Bone marrow (tissue), 2 donors: Measurements from ENCODE around the gene PRICKLE4.
"Not testable (repeated sequence)": the region's sequence is repeated elsewhere in the genome, so short reads cannot be mapped to it uniquely, and the experiment has no call there.

ENCODE experiments used
- DNase-seq, 2 donors: peaks; one replicate each; lab custom pipeline; 2025; lab: John Stamatoyannopoulos, UW

The PRICKLE4 gene

DNA sequence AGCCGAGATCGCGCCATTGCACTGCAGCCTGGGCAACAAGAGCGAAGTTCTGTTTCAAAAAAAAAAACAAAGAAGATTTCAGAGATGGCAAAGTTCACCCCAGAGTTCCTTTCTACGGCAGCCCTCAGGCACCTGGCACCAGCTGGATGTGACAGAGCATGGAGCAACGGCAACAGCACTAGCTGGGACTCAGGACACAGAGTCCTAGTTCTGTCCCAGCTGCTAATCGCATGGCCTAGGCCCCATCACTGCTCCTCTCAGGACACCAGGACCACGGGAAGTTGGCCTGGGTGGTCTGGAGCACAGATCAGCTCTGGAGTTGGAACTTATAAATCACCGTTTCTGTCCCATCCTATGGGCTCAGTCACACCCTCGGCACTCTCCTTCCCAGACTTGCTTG is 34.5 kb upstream of the PRICKLE4 start:
- DNase-seq: no peak

GRCh38 chr6:41747256-41748101 is 33.1 kb upstream of the PRICKLE4 start, which contains the start of gene PGC:
TSS of gene PGC (minus strand) at chr6:41747397. CDS start at chr6:41747334, 63 bp downstream.
- no peak for DNase-seq

- DNase-seq: no peak
Measured at GRCh38 chr6:41748102-41748477, 32.5 kb upstream of the PRICKLE4 start.

GRCh38 chr6:41748542-41748941 is 32.0 kb upstream of the PRICKLE4 start:
- DNase-seq: no peak

DNA sequence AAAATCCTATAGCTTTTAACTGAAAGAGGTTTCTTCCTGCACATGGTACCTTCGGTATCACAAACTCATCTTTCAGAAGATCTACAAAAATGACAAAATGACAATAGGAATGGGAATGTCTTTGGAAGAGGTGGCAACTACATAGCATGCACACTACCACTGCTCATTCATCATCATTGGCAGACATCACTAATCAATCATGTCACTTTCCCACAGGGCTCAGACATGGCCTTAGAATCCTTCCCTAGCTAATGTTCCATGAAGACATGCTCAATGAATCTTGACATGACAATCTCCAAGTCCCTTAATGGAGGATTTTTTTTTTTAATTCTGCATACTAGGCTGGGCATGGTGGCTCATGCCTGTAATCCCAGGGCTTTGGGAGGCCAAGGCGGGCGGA is 30.2 kb upstream of the PRICKLE4 start:
- no peak for DNase-seq

DNA sequence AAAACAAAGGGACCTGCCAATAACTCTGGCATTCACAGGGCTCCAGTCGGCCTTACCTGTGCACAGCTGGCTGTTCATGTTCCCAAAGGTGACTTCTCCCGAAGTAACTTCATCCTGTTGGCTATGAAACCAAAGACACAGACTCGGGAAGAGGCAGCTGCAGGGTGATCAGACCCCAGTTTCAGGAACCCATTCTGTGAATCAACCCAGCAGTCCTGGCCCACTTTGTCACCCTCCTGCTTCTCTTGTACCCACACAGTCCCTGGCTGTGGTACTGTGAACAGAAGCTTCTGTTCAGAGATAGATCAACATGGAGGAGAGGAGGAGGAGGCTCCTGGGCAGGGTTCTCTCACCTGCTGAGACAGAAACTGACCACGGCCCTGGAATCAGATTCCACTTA is 24.7 kb upstream of the PRICKLE4 start:
- DNase-seq: no peak

DNA sequence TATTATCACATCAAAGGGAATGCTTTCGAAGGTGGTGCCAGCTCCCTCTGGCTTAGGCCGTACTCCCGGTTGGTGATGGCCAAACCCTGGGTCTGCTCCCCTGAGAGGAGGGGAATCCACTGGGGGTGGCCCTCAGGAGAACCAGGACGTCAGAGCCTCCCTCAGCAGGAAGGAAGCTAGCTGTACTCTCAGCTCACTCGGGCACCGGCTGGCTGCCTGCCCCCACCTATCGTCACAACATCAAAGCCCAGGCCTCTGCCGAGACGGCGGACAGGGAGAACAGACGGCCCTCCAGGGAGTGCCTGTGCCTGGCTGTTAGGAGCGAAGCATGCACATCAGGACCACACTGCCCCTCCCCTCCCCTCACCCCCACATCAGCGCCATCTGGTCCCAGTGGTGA is 24.2 kb upstream of the PRICKLE4 start:
- DNase-seq: no peak

GRCh38 chr6:41757271-41757670 is 23.3 kb upstream of the PRICKLE4 start:
- no peak for DNase-seq

GRCh38 chr6:41757931-41758640 is 22.5 kb upstream of the PRICKLE4 start:
- no peak for DNase-seq

GRCh38 chr6:41758641-41759035 is 21.9 kb upstream of the PRICKLE4 start:
- DNase-seq: no peak

DNA sequence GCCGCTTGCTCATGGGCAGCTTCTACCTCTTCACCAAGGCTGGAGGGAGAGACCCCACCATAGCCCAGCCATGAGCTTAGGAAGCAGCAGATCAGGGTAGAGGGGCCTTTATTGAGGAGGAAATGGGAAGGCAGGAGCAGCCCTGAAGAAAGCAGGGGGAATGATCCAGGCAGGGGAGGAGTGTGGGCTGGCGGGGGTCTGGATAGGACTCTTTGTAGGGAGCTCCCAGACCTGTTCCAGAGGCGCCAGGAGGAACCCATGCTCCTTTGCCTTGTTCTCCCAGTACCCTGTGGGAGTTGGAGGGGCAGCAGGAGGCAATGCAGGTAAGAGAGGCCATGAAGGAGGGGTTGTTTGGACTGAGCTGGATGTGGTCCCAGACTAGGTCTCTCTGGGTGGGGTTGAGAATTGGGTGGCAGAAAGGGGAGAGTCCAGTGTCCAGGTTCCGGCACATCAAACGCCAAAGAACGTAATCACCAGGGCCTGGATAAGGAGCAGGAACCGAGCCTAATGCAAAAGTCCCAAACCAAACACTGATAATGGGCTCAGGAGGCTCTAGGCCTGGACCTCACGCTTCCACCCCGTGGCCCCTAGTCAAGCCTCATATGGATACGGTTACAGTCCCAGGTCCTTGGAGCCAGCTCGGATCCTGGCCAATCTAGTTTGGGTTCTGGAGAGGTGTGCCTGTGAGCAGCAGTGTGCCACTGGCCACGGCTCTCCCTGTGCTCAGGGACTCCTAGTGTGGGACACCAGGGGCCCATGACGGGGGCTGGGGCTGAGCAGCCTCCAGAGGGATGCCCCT is 21.3 kb upstream of the PRICKLE4 start:
- DNase-seq: no peak

- DNase-seq: no peak
Measured at GRCh38 chr6:41759905-41760579, 20.5 kb upstream of the PRICKLE4 start.

DNA sequence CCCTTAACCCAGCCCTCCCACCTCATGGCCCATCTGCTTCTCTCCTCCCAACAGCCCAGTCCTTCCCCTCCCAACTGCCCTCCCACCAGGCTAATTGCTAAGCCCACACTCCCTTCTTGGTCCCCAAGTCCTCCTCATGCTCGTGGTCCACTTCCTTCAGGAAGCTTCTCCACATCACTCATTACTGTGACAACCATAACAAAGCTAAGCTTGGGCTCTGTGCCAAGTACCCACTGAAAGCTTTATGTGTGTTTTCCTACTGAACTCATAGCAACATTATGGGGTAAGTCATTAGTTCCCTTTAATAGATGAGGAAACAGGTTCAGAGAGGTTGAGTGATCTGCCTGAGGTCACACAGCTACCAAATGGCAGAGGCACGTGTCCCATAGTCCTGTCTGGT is 17.1 kb upstream of the PRICKLE4 start:
- no peak for DNase-seq

DNA sequence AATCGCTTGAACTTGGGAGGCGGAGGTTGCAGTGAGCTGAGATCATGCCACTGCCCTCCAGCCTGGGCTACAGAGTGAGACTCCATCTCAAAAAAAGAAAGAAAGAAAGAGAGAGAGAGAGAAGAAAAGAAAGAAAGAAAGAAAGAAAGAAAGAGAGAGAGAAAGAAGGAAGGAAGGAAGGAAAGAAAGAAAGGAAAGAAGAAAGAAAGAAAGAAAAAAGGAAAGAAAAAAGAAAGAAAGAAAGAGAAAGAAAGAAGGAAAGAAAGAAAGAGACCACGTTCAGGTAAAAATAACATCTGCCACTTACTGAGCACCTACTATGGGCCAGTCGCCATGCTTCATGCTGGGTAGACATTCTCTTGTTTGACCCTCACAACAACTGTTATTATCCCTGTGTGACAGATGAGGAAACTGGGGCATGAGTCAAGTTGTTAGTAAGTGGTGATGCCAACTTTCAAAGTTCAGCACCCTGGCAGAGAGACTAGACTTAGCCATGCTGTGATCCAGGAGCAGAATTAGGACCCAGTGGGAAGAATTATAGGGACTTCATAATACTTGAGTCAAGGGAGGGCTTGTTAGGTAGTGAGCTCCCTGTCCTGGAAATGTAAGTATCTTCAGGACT is 14.4 kb upstream of the PRICKLE4 start:
- not testable (repeated sequence) for DNase-seq

DNA sequence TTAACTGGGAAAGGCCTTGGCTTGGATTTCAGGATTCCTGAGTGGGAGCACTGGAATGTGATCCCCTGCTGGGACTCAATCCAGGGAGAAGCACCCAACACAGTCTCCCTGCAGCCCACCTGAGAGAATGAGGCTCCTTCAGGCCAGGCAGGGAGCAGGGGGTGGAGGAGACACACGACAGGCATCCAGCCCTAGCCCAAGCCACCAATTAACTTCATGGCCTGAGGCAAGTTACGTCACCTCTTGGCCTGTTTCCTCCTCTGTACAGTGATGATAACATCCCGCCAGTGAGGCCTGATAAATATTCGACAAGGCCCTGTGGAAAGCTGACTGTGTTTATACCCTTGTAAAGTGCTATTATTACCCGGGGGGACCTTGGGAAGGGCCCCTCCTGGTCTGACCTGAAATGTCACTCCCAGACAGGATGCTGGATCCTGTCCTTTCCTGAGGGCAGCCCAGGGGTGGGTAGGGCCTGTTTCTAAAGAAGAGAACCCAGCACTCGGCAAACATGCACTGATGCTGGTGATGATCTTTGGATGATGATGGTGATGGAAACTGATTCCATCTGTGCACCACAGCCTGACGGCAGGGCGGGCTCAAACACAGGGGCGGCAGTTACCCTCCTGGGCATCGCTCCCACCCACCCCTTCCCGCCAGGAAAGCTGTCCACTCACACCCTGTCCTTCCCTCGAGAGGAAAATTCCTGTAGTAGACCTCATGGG is 13.3 kb upstream of the PRICKLE4 start:
- no peak for DNase-seq

GRCh38 chr6:41768545-41769308 is 11.9 kb upstream of the PRICKLE4 start:
- DNase-seq: no peak

- no peak for DNase-seq
Measured at GRCh38 chr6:41769376-41769775, 11.2 kb upstream of the PRICKLE4 start.

- DNase-seq: no peak
Measured at GRCh38 chr6:41770381-41771057, 10.1 kb upstream of the PRICKLE4 start.
